Endodermal cell (in vitro differentiated cells): Measurements from ENCODE around the gene DCTN3. TPM values are rescaled to one million over a fixed set of nuclear protein-coding genes. Genes with fewer than 3 reads are reported as not detected.

ENCODE experiments used
- DNase-seq: peaks from one replicate; pipeline ENCODE4 v3.0.0-alpha.2; 2017
- H3K27ac ChIP-seq: 2 replicates; pipeline ENCODE4 v1.5.1; 2013; ENCODE audit warnings: mild to moderate bottlenecking, low read depth, low read length, moderate library complexity
- H3K27me3 ChIP-seq: 2 replicates; pipeline ENCODE4 v1.6.1; 2013; ENCODE audit warnings: mild to moderate bottlenecking, low read length, moderate library complexity; ENCODE audit not compliant: insufficient read depth, control insufficient read depth, poor library complexity, severe bottlenecking
- H3K36me3 ChIP-seq: 2 replicates; pipeline ENCODE4 v1.7.0; 2013; ENCODE audit warnings: mild to moderate bottlenecking, low read length, moderate library complexity; ENCODE audit not compliant: control insufficient read depth, insufficient read depth
- H3K4me1 ChIP-seq: one replicate; pipeline ENCODE4 v1.7.0; 2013; ENCODE audit warnings: low read length; ENCODE audit not compliant: control insufficient read depth, insufficient read depth
- H3K4me3 ChIP-seq: 2 replicates; pipeline ENCODE4 v1.5.1; 2013; ENCODE audit warnings: mild to moderate bottlenecking, low read length, moderate library complexity
- H3K9ac ChIP-seq: 2 replicates; pipeline ENCODE4 v1.6.1; 2013; ENCODE audit warnings: mild to moderate bottlenecking, low read length, moderate library complexity; ENCODE audit not compliant: poor library complexity, severe bottlenecking; ENCODE audit errors: extremely low read depth
- H3K9me3 ChIP-seq: 2 replicates; pipeline ENCODE4 v1.6.1; 2013; ENCODE audit warnings: mild to moderate bottlenecking, low read length, moderate library complexity; ENCODE audit not compliant: control insufficient read depth
- H3K27ac Mint-ChIP-seq: 2 replicates; pipeline ENCODE4 v1.8.0; 2020; ENCODE audit warnings: mixed read lengths
- H3K27me3 Mint-ChIP-seq: 2 replicates; pipeline ENCODE4 v1.8.0; 2021; ENCODE audit warnings: mild to moderate bottlenecking, mixed read lengths; ENCODE audit not compliant: insufficient read depth
- H3K36me3 Mint-ChIP-seq: 2 replicates; pipeline ENCODE4 v1.8.0; 2020; ENCODE audit warnings: low read depth, mixed read lengths
- H3K4me1 Mint-ChIP-seq: 2 replicates; pipeline ENCODE4 v1.8.0; 2020; ENCODE audit warnings: mixed read lengths
- H3K4me3 Mint-ChIP-seq: 2 replicates; pipeline ENCODE4 v1.8.0; 2020; ENCODE audit warnings: mild to moderate bottlenecking, moderate library complexity, mixed read lengths
- H3K9me3 Mint-ChIP-seq: 2 replicates; pipeline ENCODE4 v1.8.0; 2020; ENCODE audit warnings: mild to moderate bottlenecking, mixed read lengths
- CTCF ChIP-seq: fragments of 200-600 bp; sonication (generic); conservative IDR thresholded peaks from 2 replicates; pipeline ENCODE4 v1.5.0; 2021; ENCODE audit warnings: antibody characterized with exemption, mild to moderate bottlenecking
- WGBS, 2 experiments: methylation state at CpG; one replicate each; pipeline versions ENCODE4 v1.1.5 to v1.1.7; 2013; ENCODE audit warnings: missing lambda C conversion rate in 2 of 2, mixed read lengths in 1 of 2; ENCODE audit not compliant: insufficient coverage in 1 of 2, insufficient read length in 1 of 2; 5-methylcytosine and 5-hydroxymethylcytosine counted together
- total RNA-seq, 2 donors: library from RNA; stranded (reverse); fragmentation: NEBNext Ultra II Directional in 1 of 2; extraction: Animal tissue kit (Norgen Biotek cat#: 25700) in 1 of 2; gene quantifications; 2 replicates in 1 of 2; 3 replicates in 1 of 2; pipeline ENCODE4 v1.2.1, GENCODE V29; 2021

DCTN3 gene
- total RNA-seq, 2 donors from 2014 or later, result 51.9 to 53.6 TPM

GRCh38 chr9:34603610-34604231, 16.6 kb downstream of the DCTN3 start:
- Histone ChIP-seq H3K4me3 (no peak overlapping the region), H3K4me1 (no peaks in the 10 kb centered on the region), H3K36me3 (no peaks in the 10 kb centered on the region), H3K27me3 (peaks cover 20% of the 10 kb centered on the region), H3K27ac (no peak overlapping the region), H3K9ac (no peak overlapping the region), H3K9me3 (no peaks in the 10 kb centered on the region)
- no peaks in the 10 kb centered on the region for H3K9me3 Mint-ChIP-seq
- no peak overlapping the region for H3K4me3 Mint-ChIP-seq
- no peak overlapping the region for H3K27ac Mint-ChIP-seq
- no peaks in the 10 kb centered on the region for H3K4me1 Mint-ChIP-seq
- TF ChIP-seq CTCF, result peak; percentile 94
- no peaks in the 10 kb centered on the region for H3K36me3 Mint-ChIP-seq
- H3K27me3 Mint-ChIP-seq, result no peaks in the 10 kb centered on the region
- 57 to 66% methylated on average over 2 to 4 of the region's 4 CpGs for WGBS, 2 experiments
- peak; percentile 96 for DNase-seq

GRCh38 chr9:34601937-34602573, 18.2 kb downstream of the DCTN3 start:
- Mint-ChIP-seq H3K36me3 (no peaks in the 10 kb centered on the region), H3K27ac (no peak overlapping the region), H3K9me3 (no peaks in the 10 kb centered on the region), H3K4me1 (no peaks in the 10 kb centered on the region), H3K27me3 (no peaks in the 10 kb centered on the region), H3K4me3 (no peak overlapping the region)
- Histone ChIP-seq H3K27me3 (peaks cover 23% of the 10 kb centered on the region), H3K9me3 (no peaks in the 10 kb centered on the region), H3K4me3 (no peak overlapping the region), H3K4me1 (no peaks in the 10 kb centered on the region), H3K27ac (no peak overlapping the region), H3K36me3 (no peaks in the 10 kb centered on the region), H3K9ac (no peak overlapping the region)
- TF ChIP-seq CTCF, result no peak
- DNase-seq, result peak; percentile 74
- 17 to 60% methylated on average over 1 to 6 of the region's 6 CpGs for WGBS, 2 experiments

GRCh38 chr9:34600908-34601307, 19.4 kb downstream of the DCTN3 start:
- Mint-ChIP-seq H3K36me3 (no peaks in the 10 kb centered on the region), H3K4me3 (no peak overlapping the region), H3K9me3 (no peaks in the 10 kb centered on the region), H3K4me1 (no peaks in the 10 kb centered on the region), H3K27me3 (peaks cover 9% of the 10 kb centered on the region), H3K27ac (no peak overlapping the region)
- Histone ChIP-seq H3K27me3 (peaks cover 24% of the 10 kb centered on the region), H3K9ac (no peak overlapping the region), H3K4me3 (no peak overlapping the region), H3K9me3 (no peaks in the 10 kb centered on the region), H3K4me1 (no peaks in the 10 kb centered on the region), H3K27ac (no peak overlapping the region), H3K36me3 (no peaks in the 10 kb centered on the region)
- WGBS, 2 experiments, result 84 to 100% methylated on average over 1 of the region's 1 CpG
- TF ChIP-seq CTCF, result no peak
- DNase-seq, result no peak
